HG03460 (cell line): ENCODE results near the gene MID1.

ENCODE experiments used
- ATAC-seq: cut with Tn5 transposase; IDR thresholded peaks from one replicate; pipeline ENCODE4 v1.9.1; 2021; ENCODE audit not compliant: unreplicated experiment

The MID1 gene

DNA sequence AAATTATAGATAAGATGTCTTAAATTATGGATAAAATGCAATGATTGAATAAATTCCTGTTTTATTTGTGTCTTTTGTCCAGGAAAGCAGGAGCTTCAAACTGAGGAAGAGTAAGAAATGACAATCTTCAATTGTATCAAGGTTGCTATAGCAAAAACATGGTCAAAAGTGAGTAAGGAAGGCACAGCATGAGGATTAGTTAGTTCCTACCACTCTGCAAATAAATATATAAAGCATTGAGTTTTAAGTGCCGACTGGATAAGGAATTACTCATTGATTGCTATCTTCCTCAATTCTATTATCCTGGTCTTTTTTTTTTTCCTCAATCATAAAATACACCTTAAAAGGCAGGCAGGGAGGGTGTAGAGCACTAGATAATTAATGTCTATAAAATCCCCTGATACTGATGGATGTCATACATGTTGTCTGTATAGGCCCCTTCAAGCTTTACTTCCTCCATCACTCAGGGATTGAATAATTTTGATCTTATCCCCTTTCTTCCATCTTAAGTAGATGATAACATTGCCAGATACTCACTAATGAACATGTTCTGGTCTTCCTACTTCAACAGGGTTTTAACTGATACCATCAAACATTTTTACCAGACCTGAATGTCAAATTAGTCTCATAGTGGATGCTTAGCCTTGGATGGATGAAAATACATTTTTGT, 86.6 kb downstream of the MID1 start:
- no peak for ATAC-seq

DNA sequence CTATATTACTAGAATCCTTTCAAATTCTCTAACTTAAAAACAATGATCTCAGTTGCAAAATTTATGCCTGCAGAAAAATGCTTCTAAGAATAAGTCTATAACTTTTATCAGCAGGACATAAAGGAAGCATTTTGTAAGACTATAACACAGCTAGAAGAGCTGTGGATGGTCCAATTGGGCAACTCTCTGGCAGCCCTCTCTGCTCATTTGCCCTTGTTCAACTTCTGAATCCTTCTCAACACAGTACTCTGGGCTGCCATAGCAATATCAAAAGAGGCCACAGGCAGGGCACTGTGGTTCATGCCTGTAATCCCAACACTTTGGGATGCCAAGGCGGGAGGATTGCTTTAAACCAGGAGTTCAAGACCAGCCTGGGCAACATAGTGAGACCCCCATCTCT, 88.5 kb downstream of the MID1 start:
- ATAC-seq = no peak

DNA sequence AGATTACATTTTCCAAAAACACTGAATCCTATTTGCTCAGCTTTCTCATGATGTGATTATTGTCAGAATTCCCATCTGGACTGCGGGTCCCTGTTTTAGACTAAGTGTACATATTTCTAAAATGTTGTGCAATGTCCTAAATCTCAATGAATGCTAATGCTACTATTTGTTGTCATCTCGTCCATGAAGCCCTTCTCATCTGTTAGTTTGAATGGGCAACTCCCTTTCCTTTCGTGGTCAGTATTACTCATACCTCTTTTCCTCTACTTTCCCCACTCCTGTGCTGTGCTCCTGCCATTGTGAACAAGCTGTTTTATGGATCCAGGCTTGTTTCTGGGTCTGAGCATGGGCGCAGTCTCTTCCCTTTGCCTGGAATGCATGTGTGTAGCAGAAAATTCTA, 91.0 kb downstream of the MID1 start:
- no peak for ATAC-seq

DNA sequence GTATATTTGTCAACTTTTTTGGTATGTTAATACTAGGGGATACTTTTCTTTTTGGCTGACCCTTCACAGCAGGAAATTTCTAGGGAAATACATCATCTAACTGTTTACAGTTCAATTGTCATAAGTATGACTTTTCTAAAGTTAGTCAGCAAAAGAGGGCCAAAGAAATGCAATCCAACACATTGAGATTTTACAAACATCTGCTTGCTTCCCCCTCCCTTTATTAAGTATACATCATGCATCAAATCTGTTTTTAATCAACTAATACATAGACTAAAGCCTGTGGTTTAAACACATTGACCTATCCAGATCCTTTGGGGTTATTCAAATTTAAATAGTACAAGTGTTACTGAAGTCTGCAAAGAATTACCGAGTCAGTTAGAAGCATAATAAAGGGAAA, 93.9 kb downstream of the MID1 start:
- ATAC-seq = no peak

DNA sequence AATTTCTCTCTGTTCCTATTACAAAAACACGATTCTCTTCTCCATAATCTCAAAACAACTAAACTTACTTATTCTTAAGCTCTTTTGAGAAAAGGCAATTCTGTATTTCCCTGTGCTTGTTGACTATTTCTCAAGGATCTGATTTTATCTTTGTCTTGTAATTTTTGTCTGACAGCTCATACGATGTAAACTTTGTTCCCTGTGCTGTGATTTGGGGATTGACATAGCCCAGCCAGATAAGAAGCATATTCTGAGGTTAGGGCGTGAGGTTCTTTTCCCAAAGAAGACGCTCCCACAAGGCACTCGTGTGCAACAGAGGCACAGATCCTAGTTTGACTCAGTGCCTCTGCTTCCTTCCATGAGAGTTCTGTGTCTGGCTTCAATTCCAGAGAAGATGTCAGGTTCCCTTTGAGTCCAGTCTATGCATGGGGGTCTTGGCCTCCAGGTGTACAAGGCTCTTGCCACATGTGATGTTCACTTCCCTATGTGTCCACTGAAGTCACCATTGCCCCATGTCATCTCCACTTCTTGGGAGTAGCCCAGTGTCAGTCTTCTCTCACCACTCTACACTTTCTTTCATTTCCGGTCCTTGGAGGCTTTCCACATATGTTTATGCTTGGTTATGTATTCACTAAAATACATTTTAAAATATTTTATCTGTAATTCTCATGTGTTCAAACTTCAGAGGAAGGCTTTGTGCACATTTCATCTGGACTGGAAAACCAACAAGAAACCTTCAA, 94.8 kb downstream of the MID1 start:
- no peak for ATAC-seq

DNA sequence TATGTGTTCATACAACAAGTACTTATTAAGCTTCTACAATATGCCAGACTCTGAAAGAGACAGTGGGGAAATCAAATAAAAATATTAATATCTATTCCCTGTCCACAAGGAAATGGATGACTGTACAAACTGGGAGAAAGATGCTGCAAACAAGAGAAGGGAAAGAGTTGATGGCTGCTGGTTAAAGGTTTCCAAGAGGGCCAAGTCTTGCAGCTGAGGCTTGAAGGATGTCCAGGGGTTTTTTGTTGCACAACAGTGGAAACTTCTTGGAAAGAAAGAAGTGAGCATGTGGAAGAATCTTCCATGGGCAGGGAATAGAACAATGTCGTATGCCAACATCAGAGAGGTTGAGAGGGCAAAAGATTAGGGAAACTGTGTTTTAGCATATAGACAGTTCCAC, 95.8 kb downstream of the MID1 start:
- no peak for ATAC-seq

DNA sequence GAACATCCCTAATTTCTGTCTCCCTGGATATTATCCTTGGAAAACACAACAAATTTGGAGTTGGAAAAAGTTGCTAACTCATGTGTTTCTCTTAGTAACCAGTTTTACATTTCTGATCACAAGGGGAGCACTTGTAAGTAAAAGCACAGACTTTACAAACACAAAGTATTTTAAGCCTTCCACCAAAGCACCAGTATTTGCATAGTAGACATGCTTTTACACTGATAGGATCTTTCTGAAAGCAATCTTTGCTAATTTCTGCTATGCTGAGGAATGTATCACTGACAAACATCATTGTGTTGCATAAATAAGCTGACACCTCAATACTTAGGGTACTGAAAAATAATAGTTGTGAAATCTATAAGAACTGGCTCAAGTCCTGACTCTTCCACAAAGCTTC, 100.6 kb downstream of the MID1 start:
- no peak for ATAC-seq

DNA sequence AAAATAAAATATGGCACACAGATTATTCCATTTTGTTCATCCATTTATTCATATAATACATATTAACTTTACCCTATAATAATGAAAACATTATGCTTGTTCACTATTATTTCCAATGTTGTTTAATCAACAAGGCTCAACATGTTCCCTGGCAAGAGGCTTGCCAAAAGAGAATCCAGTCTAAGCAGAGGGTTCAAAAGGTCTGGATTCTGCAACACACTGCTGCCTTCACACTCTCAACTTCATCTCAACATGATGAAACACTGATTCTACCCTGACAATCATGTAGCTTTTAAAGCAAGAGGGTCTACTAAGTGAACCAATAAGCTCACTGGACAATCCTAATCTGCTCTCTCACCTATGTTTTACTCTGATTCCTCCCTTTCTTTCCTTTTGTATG, 101.1 kb downstream of the MID1 start:
- no peak for ATAC-seq

DNA sequence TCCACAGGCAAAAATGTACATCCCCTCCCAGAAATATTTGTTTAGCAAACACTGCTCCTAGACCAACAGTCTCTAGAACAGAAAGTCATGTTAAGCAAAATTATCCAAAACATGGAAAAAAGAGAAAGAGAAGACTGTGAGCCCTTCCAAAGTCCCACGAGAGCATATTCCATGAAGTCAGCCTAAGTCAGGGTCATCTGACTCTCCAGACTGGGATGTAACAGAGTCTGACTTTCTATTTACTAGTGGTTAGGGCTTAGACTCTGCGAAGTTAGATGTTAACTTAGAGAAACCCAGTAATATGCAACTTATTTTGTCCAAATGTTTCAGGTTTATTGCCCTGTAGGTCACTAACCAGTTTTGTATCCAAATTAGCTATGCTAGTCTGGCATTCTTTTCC, 102.3 kb downstream of the MID1 start:
- ATAC-seq = no peak

DNA sequence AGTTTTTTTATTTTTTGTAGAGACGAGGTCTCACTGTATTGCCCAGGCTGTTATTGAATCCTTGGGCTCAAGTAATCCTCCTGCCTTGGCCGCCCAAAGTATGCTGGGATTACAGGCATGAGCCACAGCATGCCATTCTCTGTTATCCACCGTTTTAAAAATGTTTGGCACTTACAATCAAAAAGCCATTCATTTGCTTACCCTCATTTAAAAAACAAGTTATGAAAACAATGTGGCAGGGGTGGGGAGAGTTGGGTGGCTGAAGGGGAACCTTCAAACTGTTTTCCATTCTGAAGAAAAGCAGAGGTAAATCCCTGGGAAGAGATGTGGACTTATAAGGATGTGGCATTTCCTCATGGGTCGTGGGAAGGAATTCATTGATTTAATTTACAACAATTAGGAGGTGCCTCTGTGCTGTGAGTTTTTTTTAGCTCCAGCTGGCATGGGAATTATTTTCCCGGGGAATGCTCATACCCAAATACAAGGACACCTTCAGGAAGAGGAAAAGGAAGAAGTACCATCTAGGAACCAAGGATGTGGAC, 103.5 kb downstream of the MID1 start:
- ATAC-seq = no peak

DNA sequence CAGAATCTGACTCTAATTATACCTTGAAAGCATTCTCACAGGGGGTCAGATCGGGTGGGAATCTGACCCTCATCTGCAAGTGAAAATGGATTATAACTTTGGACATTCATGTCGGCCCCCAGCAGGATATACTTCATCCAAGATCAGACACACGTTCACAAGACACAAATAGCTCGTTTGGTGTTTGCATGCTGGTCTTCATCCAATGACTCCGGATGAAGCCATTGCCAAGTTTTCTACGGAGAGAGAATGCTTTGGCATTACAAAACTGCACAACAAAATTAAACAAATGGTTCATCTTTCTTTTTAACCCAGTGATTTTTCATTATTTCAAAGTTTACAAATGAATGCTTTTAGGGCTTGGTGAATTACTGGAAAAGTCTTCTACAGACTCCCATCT, 105.5 kb downstream of the MID1 start:
- ATAC-seq = no peak

DNA sequence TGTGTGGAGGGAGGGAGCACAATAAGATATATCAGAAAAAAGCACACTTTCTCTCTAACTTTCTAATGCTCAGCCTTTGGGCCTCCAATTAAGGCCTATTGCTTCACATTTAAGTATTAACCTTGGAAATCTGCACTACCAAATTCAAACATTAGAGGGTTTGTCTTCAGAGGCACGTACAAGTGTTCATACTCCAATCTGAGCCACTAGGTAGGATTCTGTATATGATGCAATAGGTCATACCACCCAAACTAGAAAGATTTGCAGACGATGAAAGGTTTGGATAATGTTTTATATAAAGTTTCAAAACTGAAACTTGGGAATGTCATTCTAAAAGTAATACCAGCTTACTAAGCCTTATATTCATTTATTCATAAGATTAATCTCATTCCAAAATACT, 106.4 kb downstream of the MID1 start:
- no peak for ATAC-seq

DNA sequence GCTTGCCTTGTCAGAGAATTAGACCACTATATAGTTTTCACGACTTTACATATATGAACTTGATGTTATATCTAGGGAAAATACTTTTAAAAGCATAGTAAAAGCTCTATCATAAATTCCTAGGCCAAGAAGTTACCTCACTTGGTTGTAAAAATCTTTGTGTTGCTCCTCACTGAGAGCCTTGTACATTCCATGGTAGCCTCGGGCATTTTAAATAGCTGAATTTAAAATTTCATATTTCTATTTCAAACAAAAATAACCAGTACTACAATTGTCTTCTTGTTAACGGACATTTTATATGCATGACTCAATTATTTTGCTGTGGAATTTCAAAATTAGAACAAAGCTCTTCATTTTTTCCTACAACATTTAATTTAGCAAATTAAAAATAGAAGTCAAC, 107.6 kb downstream of the MID1 start:
- no peak for ATAC-seq

DNA sequence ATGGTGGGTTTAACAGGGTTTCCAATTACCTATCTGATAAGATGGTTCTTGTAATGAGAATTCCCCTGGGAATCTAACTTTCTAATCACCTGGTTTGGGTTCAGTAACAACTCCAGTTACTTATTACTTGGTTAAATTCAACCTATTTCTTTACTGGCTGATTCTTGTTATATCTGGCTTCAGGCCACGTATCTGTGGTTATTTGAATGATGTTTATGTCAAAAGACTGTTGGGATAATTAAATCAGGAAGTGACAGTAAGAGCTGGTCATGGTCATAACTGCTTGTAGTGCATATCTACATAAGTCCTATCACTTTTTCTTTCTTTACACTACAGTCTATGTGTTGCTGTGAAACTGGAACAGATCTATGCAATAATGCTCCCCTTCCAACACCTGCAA, 108.1 kb downstream of the MID1 start:
- ATAC-seq = no peak

DNA sequence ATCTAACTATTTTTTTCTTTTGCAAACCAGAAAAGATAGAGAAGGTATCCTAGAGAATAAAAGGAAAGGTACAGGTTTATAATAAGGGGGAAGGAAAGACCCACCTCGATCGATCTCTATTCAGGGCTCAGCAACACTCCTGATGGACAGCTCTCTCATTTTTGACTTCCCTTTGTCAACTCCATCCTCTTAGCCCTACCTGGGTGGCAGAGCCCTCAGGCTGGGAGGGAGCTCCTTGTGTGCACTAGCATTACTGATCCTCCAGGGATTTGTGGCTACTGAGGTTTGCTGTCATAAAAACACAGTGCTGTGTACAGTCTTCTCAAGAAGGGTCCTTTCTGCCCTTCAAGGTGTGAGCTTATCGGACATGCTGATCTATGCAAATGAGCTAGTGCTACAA, 111.0 kb downstream of the MID1 start:
- ATAC-seq = no peak

DNA sequence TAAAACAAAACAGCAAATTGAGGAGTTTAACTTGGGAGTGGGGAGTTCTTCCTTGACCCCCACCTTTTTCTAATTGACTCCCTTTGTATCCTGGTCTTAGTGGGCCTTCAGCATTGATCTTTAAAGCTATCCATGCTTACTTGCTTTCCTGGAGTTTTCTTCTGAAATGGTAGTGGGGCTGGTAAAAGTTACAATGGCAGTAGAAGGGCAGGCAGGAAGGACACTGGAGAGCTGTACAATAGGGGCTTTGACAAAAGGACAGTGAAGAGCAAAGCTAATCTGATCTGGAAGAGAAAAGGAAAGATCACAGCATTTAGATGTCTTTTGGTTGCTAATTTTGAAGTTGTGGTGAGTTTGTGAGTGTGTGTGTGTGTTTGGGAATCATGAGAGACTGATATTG, 111.5 kb downstream of the MID1 start:
- no peak for ATAC-seq

DNA sequence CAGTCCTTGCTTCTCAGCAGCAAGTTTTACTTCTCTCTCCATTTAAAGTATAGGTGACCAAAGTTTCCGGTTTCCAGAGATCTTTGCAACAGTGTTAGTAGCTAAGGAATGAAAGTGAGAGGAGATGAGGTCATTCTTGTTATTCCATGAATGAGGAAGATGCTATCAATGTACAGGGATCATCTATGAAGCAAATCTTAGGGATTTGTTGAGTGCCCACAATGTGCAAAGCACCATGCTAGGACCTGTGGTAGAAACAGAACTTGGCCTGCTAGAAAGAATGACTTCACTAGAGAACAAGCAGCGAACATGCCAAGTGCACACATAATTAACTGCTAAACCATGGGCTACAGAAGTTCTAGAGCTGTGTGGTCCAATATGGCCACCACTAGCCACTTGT, 112.5 kb downstream of the MID1 start:
- no peak for ATAC-seq

DNA sequence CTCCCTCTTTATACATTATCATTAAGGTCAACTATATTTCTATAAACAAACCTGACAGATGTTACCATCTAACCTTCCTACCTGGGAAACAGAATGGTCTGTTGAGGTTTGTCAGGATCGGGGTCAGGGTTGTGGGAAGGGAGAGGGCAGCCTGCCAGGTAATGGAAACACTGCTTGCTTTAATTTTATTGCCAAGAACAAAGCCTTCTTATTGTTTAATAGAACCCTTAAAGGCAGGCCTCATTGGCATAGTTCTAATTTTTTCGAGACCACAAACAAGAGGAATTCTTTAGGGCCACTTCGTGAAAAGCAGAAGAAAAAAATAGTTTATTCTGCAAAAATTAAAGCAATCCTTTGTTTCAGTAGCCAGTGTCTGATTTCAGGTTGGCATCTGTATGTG, 113.2 kb downstream of the MID1 start:
- no peak for ATAC-seq

DNA sequence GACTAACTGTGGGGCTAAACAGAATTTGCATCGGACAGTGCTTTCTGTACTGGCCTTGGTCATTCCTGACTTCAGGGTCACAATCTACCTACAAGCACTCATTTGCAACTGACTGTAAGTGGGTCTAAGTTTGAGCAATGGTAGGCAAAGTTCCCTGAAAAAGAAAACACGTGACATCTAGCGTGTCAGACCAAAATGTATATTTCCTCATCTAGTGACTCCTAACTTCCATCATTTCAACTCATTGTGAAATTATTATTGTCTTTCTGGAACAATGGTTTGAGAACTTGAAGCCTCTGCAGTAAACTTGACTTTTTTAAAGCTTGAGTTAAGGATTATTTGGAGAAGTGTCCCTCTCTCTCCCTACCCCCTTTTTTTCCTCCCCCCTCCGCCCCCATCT, 113.6 kb downstream of the MID1 start:
- no peak for ATAC-seq

DNA sequence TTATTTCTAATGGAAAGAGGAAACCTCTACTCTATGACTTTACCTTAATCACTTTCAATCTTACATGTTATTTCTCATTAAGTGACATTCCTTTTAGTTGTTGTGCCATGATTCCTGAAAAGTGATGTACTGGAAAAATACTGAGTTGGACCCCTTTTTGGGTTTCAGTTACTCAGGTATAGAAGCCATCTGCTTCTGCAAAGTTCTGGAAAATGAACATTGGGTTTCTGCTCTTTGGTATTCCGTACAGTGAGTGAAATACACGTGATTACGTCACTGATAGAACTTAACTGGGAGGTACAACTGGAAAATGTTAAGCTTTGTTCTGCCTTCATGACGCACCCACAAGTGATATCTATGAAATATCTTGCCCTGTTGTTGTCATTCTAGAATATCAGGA, 114.7 kb downstream of the MID1 start:
- ATAC-seq = no peak

DNA sequence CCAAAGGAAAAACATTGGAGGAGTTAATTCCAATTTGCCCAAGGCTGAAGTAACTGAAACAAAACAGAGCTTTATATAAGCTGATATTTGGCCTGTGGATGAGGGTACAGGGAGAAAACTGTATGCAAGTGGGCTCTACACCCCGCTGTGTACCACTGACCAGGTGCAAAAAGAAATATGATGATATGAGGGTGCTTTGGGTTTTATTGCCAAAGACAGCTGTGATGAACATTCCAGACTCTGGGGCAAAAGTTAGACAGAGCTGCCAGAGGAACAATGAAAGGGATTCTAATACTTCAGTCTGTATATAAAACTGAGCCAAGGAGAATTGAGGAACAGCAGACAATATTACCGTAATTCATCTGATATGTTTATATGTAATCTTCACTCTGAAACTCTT, 117.4 kb downstream of the MID1 start:
- no peak for ATAC-seq

DNA sequence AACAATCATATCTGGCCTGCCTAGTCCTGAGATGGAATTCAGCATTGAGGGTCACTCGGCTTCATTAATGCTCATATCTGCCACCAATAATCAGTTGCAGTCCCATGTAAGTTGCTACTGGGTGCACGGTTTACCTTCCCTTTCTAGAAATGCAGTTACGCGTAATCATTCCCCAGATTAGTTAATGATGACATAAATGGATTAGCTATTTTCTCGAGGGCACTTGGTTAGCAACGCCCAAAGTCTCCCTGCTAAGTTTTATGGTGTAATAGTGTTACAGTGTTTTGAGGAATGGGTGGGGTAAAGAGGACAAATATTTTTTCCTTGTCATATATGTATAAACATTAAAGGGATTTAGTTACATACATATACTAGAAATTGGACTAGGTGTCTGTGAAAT, 118.8 kb downstream of the MID1 start:
- no peak for ATAC-seq
